ENCODE results near the gene C6orf89. TPM values are rescaled to one million over a fixed set of nuclear protein-coding genes. Genes with fewer than 3 reads are reported as not detected.

The C6orf89 gene
- polyA plus RNA-seq, 1 donor from 2014 or later, result 24.6 TPM

DNA sequence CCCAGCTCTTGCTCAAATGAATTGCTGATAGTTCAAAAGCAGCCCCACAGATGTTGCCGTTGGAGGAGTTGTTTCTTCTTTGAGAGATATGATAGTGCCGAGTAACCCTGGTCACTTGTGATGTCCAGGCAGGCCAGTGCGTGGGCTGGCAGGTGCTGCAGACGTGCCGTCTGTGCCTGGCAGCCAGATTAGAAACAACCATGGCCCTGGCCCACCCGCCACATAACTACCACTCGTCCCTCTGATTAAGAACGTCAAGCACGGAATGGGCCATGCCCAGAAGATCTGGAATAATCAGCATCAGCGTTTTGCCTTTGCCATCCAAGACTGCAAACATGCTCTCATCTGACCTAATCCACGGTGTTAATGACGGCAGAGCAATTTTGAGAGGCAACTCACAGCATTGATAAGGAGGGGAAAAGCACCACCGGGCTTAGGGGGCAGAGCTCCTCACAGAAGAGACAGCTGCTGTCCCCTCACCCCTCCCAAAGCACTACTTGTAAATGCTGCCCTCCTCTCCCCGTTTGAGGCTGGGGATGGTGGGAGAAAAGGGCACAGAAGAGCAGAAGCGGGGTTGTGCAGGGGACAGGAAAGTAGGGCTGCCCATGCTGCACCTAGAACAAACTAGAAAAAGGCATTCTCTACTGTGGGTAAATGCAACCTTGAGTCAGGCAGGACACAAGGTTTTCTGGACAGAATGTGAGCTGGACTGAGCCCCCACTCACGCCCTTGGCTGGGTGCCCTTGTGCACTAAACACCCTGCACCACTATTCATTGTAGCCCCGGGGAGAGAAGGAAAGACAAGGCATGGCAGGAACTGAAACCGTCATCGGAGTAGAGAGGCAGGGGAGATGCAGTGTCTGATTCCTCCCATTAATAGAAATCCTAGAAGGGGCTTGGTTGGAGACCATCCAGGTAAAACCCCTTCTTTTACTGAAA lies 41.3 kb upstream of the C6orf89 start:
- Histone ChIP-seq H3K4me2 (ENCODE audit: low read length) (no peak overlapping the region), H3K27me3 (ENCODE audit: insufficient read depth, low read depth, low read length) (peaks cover 10% of the 10 kb centered on the region), H2AFZ (ENCODE audit: low read depth, low read length) (no peak overlapping the region), H3K27ac (ENCODE audit: low read length) (no peak overlapping the region), H3K4me3 (ENCODE audit: low read length) (no peak overlapping the region), H3K79me2 (replicated peaks; ENCODE audit: insufficient read depth, low read length) (no peaks in the 10 kb centered on the region), H3K9ac (ENCODE audit: low read length) (no peak overlapping the region), H3K9me2 (ENCODE audit: insufficient read depth, low read length) (no peaks in the 10 kb centered on the region), H4K20me1 (ENCODE audit: insufficient read depth) (no peaks in the 10 kb centered on the region), H3K36me3 (ENCODE audit: insufficient read depth, low read length) (no peaks in the 10 kb centered on the region), H3K9me3 (ENCODE audit: low read length) (no peaks in the 10 kb centered on the region), H3F3A (ENCODE audit: insufficient read depth, low read length, poor library complexity, severe bottlenecking) (no peaks in the 10 kb centered on the region)
- TF ChIP-seq, protein P1, sequence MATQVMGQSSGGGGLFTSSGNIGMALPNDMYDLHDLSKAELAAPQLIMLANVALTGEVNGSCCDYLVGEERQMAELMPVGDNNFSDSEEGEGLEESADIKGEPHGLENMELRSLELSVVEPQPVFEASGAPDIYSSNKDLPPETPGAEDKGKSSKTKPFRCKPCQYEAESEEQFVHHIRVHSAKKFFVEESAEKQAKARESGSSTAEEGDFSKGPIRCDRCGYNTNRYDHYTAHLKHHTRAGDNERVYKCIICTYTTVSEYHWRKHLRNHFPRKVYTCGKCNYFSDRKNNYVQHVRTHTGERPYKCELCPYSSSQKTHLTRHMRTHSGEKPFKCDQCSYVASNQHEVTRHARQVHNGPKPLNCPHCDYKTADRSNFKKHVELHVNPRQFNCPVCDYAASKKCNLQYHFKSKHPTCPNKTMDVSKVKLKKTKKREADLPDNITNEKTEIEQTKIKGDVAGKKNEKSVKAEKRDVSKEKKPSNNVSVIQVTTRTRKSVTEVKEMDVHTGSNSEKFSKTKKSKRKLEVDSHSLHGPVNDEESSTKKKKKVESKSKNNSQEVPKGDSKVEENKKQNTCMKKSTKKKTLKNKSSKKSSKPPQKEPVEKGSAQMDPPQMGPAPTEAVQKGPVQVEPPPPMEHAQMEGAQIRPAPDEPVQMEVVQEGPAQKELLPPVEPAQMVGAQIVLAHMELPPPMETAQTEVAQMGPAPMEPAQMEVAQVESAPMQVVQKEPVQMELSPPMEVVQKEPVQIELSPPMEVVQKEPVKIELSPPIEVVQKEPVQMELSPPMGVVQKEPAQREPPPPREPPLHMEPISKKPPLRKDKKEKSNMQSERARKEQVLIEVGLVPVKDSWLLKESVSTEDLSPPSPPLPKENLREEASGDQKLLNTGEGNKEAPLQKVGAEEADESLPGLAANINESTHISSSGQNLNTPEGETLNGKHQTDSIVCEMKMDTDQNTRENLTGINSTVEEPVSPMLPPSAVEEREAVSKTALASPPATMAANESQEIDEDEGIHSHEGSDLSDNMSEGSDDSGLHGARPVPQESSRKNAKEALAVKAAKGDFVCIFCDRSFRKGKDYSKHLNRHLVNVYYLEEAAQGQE (IDR thresholded peaks at IDR 0.05; ENCODE audit: borderline replicate concordance), result no peak
- no peak for TF ChIP-seq SMC3 (conservative IDR thresholded peaks at IDR 0.05; ENCODE audit: poor library complexity)
- TF ChIP-seq, protein P2, sequence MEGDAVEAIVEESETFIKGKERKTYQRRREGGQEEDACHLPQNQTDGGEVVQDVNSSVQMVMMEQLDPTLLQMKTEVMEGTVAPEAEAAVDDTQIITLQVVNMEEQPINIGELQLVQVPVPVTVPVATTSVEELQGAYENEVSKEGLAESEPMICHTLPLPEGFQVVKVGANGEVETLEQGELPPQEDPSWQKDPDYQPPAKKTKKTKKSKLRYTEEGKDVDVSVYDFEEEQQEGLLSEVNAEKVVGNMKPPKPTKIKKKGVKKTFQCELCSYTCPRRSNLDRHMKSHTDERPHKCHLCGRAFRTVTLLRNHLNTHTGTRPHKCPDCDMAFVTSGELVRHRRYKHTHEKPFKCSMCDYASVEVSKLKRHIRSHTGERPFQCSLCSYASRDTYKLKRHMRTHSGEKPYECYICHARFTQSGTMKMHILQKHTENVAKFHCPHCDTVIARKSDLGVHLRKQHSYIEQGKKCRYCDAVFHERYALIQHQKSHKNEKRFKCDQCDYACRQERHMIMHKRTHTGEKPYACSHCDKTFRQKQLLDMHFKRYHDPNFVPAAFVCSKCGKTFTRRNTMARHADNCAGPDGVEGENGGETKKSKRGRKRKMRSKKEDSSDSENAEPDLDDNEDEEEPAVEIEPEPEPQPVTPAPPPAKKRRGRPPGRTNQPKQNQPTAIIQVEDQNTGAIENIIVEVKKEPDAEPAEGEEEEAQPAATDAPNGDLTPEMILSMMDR (IDR thresholded peaks at IDR 0.05; ENCODE audit: poor library complexity, severe bottlenecking), result no peak

DNA sequence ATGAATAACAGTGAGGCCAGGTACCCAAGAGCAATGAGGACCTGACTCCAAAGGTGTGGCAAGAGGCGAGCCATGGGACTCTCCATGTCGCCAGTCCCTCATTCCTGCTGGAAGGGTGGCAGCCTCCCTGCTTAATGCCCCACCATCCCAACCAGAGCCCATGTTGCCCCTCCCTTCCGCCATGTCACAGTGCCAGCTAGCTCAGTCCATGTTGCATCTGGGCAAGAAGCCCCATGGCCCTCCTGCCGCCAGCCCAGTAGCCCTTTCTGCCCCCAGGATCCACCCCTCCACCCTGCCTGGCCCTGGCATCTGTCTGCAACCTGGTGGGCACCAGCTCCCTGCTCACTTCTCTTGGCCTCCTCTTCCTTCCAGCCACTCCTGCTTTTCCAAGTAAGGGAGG lies 40.5 kb upstream of the C6orf89 start:
- H3K27me3 ChIP-seq (ENCODE audit: insufficient read depth, low read depth, low read length), result peaks cover 7% of the 10 kb centered on the region
- no peak for TF ChIP-seq EZH2 (IDR thresholded peaks at IDR 0.05; ENCODE audit: borderline replicate concordance, insufficient read depth, low read length, poor library complexity, severe bottlenecking)
- TF ChIP-seq MXI1 (conservative IDR thresholded peaks at IDR 0.05; ENCODE audit: poor library complexity, severe bottlenecking), result no peak
- TF ChIP-seq EP300 (conservative IDR thresholded peaks at IDR 0.05; ENCODE audit: poor library complexity, severe bottlenecking), result no peak
- TF ChIP-seq, protein P1 (IDR thresholded peaks at IDR 0.05; ENCODE audit: borderline replicate concordance), result no peak
- no peak for TF ChIP-seq SMC3 (conservative IDR thresholded peaks at IDR 0.05; ENCODE audit: poor library complexity)
- TF ChIP-seq, protein P2 (IDR thresholded peaks at IDR 0.05; ENCODE audit: poor library complexity, severe bottlenecking), result no peak
- TF ChIP-seq TAF1 (IDR thresholded peaks at IDR 0.05; ENCODE audit: low read depth), result no peak
- TF ChIP-seq RAD21 (conservative IDR thresholded peaks at IDR 0.05), result no peak
- no peak for TF ChIP-seq POLR2AphosphoS5 (IDR thresholded peaks at IDR 0.05)
- no peaks in the 10 kb centered on the region for H3K9me3 ChIP-seq (ENCODE audit: low read length)

More for the DNA sequence above, 40.5 kb upstream of the C6orf89 start:
- Histone ChIP-seq H3K79me2 (replicated peaks; ENCODE audit: insufficient read depth, low read length) (no peaks in the 10 kb centered on the region), H3K9ac (ENCODE audit: low read length) (no peak overlapping the region), H3K4me2 (ENCODE audit: low read length) (no peak overlapping the region), H3K4me3 (ENCODE audit: low read length) (no peak overlapping the region), H2AFZ (ENCODE audit: low read depth, low read length) (no peak overlapping the region), H3K27ac (ENCODE audit: low read length) (no peak overlapping the region), H3K9me2 (ENCODE audit: insufficient read depth, low read length) (no peaks in the 10 kb centered on the region), H3K36me3 (ENCODE audit: insufficient read depth, low read length) (no peaks in the 10 kb centered on the region), H4K20me1 (ENCODE audit: insufficient read depth) (no peaks in the 10 kb centered on the region), H3F3A (ENCODE audit: insufficient read depth, low read length, poor library complexity, severe bottlenecking) (no peaks in the 10 kb centered on the region)

Measured in neural cell (in vitro differentiated cells).